Endometrial microvascular endothelial cells (primary cell): ENCODE measurements around the gene ANKRD28. TPM values are rescaled to one million over a fixed set of nuclear protein-coding genes. Genes with fewer than 3 reads are reported as not detected.

ENCODE experiments used
- in situ Hi-C: cut with HindIII; loops from 2 replicates; pipeline ENCODE4 v1.10.0; 2017; ENCODE audit warnings: low sequenced_read_pairs, low pct_unique_long_range_greater_than_20kb; ENCODE audit errors: inconsistent ontology term
- total RNA-seq: library from RNA; depleted of rRNA; stranded (reverse); fragments of >200 nt; gene quantifications from one replicate; pipeline ENCODE4 v1.2.3, GENCODE V29; 2015; ENCODE audit errors: inconsistent ontology term

ANKRD28 gene
- total RNA-seq, 1 donor from 2014 or later: 33.5 TPM

GRCh38 chr3:15690748-15691147, 107.0 kb downstream of the ANKRD28 start:
- in situ Hi-C loops: no loop called here

GRCh38 chr3:15690230-15690629, 107.5 kb downstream of the ANKRD28 start:
- in situ Hi-C loops: no loop called here

DNA sequence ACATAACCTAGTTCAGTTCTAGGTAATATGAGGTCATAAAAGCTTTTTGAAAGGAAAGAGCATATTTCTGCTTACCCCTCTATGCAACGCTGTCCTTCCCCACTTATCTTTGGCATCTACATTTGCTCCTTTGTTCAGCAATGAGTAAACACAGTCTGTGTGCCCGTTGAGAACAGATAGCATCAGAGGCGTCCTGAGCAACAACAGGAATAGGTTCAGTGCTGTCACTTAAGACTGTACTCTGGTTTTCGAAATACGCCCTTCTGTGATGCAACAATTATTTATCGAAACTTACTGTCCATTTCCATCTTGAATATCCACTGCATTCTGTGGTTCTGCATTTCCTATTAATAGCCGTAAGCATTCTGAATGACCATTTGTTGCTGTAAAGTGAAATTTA, 111.9 kb downstream of the ANKRD28 start:
- in situ Hi-C loops: no loop called here

DNA sequence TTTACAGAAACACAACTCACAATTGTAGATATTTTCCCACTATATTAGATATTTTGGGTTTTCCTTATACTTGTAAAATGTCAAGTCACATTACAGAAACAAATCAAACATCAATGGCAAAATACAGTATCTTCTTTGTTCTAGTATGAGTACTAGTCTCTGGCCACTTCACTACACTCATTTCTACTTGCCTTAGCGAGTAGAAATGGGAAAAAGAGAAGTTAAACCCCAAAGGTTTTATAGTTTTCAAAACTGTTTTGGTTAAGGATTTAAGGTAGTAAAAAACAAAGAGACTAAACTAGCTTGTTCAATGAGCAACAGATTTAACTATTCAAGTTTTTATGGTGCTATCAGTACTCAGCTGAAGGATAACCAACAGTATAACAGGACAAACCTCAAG, 114.5 kb downstream of the ANKRD28 start:
- in situ Hi-C loops: no loop called here

DNA sequence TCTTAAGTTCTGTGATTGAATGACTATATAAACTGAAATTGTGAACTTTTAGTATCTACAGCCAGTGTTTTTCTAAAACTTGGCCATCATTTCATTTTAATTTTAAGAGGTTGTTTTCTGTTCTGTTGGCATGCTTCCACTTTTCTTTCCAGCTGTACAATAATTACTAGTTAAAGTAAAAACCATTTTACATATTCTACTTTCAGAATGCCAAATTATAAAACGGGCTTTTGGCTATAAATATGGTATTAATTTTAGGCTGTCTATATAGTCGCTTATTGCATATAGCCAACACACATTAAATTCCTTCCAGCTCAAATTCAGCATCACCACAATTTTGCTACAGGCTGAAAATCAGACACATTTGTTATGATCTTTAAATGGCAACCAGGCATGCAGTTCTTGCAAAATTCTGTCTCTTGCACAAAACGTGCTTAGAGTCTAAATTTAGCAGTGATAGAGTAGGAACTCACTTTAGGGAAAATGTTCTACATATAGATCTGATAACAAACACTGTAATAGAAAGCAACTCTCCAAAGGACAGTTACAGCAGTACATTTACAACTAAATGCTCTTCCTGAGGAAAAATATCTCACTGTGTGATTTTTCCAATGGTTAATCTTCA, 115.1 kb downstream of the ANKRD28 start:
- in situ Hi-C loops: no loop called here

GRCh38 chr3:15681668-15682067, 116.1 kb downstream of the ANKRD28 start:
- in situ Hi-C loops: no loop called here

DNA sequence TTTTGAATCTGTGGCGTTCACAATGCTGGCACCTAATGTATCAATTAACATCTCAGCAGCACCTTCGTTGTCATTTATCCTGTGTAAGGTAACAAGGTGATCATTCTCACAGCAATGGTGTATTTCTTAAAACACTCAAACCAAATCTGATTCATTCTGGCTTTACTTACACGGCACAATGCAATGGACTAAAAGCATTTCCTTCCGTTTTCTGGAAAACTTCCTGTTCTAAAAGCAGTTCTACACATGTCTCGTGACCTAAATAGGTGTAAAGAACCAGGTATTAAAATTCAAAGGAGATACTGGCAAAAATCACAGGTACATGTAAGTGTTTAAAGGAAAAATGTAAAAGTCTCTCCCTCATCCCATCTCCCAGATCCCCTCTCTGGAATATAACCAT, 118.5 kb downstream of the ANKRD28 start:
- in situ Hi-C loops: no loop called here

GRCh38 chr3:15676259-15676658, 121.5 kb downstream of the ANKRD28 start:
- in situ Hi-C loops: no loop called here

GRCh38 chr3:15673536-15673935, 124.2 kb downstream of the ANKRD28 start:
- in situ Hi-C loops: loop anchor here (5.0 kb wide), 1 partner anchor 36 kb away; no protein-coding TSS in a partner anchor

DNA sequence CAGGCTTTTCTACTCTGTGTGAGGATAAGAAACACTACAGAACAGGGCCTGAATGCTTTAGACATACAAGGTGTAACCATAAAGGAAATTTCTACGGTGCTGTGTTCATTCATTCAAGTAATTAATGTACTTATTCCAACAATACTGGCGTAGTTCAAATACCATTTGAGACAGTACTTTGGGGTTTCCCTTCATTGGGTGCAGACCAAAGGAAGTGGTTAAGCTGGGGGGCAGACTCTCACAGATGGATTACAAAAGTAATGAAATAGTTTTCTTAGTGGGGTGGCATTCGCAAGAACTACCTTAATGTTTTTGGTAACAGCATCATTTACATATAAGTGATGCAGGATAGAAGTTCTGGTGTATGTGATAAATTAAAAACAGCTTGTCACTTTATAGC, 130.3 kb downstream of the ANKRD28 start:
- in situ Hi-C loops: no loop called here

DNA sequence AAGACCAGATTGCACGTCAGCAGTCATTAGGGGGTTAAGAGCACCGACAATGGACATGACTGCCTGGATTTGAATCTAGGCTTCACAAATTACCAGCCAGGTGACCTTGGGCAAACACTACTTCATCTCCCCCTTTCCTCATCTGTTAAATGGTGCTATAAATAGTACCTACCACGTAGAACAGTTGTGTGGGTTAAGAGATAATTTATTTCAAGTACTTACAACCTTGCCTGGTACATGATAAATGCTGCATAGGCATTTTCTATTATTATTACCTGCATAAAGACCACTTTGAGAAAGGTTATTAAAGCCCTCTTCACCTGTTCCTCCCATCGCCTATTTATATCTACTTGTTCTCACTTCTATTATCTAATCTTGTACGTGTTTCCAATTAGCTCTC, 131.5 kb downstream of the ANKRD28 start:
- in situ Hi-C loops: no loop called here

DNA sequence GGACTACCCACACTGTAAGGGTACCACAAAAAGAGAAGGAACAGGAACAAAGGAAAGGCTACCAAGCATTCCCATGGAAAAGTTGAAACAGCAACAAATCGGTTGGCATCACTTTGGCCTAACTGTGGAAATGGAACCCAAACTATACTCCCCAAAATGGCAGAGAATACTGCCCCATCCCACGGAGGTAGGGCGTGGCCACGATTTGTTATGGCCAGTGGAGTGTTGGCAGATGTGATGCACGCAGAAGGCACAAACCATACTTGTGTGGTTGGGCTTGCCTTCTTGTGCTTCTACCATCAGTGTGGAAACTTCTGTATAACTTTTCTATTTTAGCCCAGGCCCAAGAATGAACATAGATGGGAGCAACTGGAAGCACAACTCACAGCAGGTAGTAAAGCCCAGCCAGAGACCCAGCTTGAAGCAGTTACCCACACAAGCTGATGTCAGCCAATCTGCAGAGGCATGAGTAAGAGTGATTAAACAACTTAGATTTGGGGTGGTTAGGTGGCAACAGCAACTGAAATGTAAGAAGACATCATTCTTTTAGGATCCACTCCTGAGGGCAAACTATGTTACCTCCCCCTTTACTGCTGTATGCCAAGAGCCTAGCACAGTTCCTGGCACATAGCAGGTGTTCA, 132.1 kb downstream of the ANKRD28 start:
- in situ Hi-C loops: no loop called here

DNA sequence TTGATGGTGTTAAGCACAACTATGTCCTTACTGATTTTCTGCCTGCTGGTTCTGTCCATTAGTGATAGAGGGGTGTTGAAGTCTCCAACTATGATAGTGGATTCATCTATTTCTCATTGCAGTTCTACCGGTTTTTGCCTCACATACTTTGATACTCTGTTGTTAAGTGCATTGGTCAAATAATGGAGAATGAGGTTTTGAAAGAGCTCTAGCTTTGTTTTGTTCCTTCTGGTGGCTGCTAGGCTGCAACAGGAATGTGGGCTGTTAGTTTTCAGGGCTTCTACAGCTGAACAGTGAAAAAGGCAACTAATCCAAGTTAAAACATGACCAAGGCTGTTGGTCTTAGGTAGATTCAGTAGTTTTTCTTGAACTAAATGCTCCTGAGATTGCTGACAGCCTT, 133.6 kb downstream of the ANKRD28 start:
- in situ Hi-C loops: no loop called here

GRCh38 chr3:15660055-15660935, 137.5 kb downstream of the ANKRD28 start:
- in situ Hi-C loops: no loop called here

- in situ Hi-C loops: no loop called here
These were observed 138.4 kb downstream of the ANKRD28 start for GRCh38 chr3:15659254-15659975.

DNA sequence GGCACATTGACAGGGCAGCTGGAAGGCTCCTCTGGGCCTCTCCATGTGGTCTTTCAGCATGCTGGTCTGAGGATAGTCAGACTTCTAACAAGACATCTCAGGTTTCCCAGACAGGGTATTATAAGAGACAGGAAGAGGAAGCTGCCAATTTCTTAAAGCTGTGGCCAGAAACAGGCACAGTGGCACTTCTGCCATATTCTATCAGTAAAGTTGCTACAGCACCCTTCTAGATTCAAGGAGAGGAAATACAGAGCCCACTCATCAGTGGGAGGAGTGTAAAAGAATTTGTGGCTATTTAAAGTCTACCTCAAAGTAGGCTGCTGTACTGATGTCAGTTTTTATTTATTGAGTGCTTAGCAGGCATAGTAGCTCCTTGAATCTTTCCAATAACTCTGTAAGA, 140.8 kb downstream of the ANKRD28 start:
- in situ Hi-C loops: no loop called here

DNA sequence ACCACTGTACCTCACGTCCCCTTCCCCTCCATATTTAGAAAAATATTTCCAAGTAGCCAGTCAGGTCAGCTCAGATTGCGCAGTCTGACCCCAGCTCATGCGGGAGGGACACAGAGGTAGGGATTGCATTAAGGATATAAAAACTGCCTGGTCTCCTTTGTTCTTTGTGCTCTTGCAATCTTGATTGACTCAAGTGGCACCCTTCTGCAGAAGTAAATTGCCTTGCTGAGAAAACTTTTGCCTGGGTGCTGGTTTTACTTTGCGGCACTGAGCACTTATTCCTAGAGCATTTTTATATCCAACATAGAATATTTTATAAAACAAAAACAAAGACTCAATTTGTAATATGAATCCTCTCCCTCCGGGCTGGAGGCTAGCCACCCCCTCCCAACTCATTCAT, 141.4 kb downstream of the ANKRD28 start:
- in situ Hi-C loops: no loop called here

DNA sequence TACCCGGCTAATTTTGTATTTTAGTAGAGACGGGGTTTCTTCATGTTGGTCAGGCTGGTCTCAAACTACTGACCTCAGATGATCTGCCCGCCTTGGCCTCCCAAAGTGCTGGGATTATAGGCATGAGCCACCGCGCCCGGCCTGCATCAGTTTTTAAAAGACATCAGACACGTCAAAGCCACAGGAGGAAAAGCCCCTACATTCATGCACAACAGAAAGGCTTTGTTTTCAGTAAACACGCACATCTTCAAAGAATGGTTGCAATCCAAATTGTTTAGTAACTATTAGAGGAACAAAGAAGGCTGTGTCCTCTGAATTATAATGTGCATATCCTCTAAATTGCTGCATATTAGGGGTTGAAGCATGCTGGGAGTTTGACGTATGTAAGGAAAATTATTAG, 142.9 kb downstream of the ANKRD28 start:
- in situ Hi-C loops: no loop called here

DNA sequence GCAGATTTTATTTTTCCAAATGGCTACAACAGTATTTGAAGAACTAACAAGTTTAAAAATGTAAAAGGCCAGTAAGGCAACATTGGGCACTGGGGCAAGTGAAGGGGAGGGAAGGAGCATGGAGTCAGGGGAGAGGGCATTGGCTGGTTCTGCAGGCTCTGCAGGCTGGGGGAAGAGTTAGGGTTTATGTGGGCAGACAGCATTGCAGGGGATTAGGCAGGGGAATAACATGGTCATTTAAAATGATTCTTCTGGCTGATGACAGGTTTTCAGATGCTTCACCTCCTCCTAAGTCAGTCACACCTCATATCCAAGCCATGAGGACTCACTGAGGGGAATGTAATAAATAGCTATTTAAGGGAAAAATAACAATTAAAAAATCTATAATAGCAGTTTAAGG, 143.7 kb downstream of the ANKRD28 start:
- in situ Hi-C loops: no loop called here
